Measurements from ENCODE around the gene HSPG2.

HSPG2 gene

DNA sequence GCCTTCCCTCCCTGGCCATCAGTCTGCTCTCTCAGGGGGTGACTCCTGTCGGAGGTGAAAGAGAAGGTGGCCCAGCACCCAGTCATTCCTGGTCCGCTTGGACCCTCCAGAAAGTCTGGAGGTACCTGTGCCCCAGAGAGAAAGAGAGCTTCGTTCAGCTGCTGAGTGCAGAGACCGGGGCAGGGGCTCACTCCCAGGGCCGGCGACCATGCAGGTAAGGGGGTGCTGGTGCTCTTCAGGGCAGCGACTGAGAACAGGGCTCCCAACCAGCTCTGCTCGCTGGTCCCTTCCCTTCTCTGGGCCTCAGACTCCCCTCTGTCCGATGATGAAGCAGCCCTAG is 30.1 kb downstream of the HSPG2 start:
- Histone ChIP-seq H3K4me3 (no peak overlapping the region), H3K4me1 (peaks cover 20 to 100% (median 97%) of the 10 kb centered on the region in 4 donors), H3K27me3 (no peaks in the 10 kb centered on the region), H3K27ac (peak overlapping the region; percentile 96 to 97), H3K36me3 (no peaks in the 10 kb centered on the region), H3K9me3 (no peaks in the 10 kb centered on the region)
- DNase-seq = no peak
- intact Hi-C loops (cut with DNase I; ENCODE audit: low total_unique reads) = no loop called here
- TF ChIP-seq, protein P1, sequence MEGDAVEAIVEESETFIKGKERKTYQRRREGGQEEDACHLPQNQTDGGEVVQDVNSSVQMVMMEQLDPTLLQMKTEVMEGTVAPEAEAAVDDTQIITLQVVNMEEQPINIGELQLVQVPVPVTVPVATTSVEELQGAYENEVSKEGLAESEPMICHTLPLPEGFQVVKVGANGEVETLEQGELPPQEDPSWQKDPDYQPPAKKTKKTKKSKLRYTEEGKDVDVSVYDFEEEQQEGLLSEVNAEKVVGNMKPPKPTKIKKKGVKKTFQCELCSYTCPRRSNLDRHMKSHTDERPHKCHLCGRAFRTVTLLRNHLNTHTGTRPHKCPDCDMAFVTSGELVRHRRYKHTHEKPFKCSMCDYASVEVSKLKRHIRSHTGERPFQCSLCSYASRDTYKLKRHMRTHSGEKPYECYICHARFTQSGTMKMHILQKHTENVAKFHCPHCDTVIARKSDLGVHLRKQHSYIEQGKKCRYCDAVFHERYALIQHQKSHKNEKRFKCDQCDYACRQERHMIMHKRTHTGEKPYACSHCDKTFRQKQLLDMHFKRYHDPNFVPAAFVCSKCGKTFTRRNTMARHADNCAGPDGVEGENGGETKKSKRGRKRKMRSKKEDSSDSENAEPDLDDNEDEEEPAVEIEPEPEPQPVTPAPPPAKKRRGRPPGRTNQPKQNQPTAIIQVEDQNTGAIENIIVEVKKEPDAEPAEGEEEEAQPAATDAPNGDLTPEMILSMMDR (IDR thresholded peaks at IDR 0.05) = no peak

DNA sequence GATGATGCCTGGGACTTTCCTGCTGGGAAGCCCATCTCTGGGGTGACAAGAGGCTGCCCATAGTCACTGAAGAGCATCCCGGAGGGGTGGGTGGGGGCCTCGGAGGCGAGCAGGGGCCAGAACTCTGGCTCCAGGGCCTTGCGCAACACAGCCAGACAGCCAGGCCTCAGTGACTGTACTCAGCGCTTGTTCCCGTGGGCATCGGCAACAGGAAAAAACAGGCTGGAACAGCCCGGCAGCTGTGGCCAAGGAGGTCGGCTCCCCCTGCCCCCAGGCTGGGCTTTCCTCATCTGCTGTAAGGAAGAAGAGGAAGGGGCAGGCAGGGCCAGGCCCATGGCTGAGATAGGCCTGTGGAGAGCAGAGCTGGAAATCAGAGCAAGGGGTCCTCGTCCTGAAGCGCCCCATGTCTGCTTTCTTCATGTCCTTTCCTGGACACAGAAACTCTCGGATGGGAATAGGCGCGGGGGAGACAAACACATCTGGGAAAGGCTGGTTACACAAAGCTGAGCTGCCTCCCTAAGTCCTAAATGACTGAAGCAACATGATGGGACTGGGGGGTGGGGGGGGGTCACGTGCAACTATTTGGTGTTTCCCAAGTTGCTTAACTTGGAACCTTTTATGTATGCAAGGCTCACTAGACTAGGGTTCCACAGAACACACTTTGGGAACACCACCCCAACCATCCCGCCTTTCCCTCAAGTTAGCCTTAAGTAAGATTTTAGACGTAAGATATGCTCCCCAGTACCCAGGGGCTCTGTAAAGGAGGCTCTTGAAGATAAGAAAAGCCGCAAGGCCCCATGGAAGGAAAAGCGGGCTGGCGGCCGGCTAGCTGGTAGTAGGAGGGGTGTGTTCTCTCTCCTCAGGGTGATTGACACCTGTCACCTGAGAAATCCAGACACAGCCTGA is 30.7 kb downstream of the HSPG2 start:
- Histone ChIP-seq H3K27ac (peak overlapping the region; percentile 96 to 97), H3K27me3 (no peaks in the 10 kb centered on the region), H3K36me3 (no peaks in the 10 kb centered on the region), H3K4me1 (peaks cover 26 to 100% (median 97%) of the 10 kb centered on the region in 4 donors), H3K9me3 (no peaks in the 10 kb centered on the region), H3K4me3 (no peak overlapping the region)
- TF ChIP-seq, protein P1 (IDR thresholded peaks at IDR 0.05) = no peak
- intact Hi-C loops (cut with DNase I; ENCODE audit: low total_unique reads) = no loop called here
- DNase-seq = peak; percentile 95 to 96

DNA sequence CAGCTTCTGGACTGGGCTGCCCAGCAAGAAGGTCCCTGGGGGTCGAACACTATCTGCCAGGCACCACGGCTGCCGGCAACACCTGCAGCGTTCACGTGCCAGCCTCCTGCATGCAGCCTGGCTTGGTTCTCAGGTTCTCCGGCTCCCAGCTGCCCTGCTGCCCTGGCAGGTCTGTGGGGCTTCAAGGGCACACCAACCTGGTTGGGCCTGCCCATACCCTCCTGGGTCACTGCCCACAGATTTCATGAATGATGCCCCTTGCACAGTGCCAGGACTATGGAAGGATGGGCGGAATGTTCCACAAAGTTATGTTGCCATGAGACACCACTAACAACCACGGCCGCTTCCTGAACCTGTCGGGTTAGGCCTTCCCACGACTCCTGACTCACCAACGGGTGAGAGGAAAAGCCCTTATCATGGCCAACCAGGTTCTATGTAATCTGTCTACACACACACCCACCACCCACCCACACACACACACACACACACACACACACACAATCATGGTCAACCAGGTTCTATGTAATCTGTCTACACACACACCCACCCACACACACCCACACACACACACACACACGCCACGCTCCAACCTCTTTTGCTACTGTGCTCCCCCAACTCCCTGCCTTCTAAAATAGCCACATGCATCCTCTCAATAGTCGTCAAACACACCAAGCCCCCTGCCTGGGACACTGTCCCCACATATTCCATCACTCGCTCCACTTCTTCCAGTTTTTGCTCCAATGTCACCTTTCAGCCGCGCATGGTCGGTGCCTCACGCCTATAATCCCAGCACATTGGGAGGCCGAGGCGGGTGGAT is 32.2 kb downstream of the HSPG2 start:
- no peaks in the 10 kb centered on the region for H3K9me3 ChIP-seq
- H3K4me3 ChIP-seq = no peak overlapping the region
- intact Hi-C loops (cut with DNase I; ENCODE audit: low total_unique reads) = loop anchor here (2.0 to 5.0 kb wide), 2 partner anchors 26 to 37 kb away; no protein-coding TSS in a partner anchor
- DNase-seq = peak; percentile 73 to 87
- TF ChIP-seq, protein P1 (IDR thresholded peaks at IDR 0.05) = no peak
- peaks cover 34 to 100% (median 97%) of the 10 kb centered on the region in 4 donors for H3K4me1 ChIP-seq
- no peaks in the 10 kb centered on the region for H3K27me3 ChIP-seq
- no peaks in the 10 kb centered on the region for H3K36me3 ChIP-seq
- peak overlapping the region; percentile 96 to 97 for H3K27ac ChIP-seq

DNA sequence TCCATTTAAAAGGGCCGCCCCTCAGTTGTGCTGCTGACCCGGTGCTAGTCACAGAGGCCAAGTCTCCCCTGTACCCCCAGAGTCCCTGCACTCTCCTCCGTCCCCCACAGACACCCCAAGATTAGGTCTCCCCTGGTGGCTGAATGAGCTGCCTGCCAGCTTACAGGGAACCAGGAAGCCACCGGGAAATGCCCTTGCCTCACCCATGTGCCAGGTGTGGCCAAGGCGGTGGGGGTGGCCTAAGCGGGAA is 32.7 kb downstream of the HSPG2 start:
- Histone ChIP-seq H3K27ac (peak overlapping the region; percentile 96 to 97), H3K9me3 (no peaks in the 10 kb centered on the region), H3K4me3 (no peak overlapping the region), H3K27me3 (no peaks in the 10 kb centered on the region), H3K36me3 (no peaks in the 10 kb centered on the region), H3K4me1 (peaks cover 38 to 100% (median 97%) of the 10 kb centered on the region in 4 donors)
- intact Hi-C loops (cut with DNase I; ENCODE audit: low total_unique reads) = loop anchor here (2.0 to 5.0 kb wide), 2 partner anchors 26 to 38 kb away; no protein-coding TSS in a partner anchor
- TF ChIP-seq, protein P1 (IDR thresholded peaks at IDR 0.05) = no peak
- no peak for DNase-seq

DNA sequence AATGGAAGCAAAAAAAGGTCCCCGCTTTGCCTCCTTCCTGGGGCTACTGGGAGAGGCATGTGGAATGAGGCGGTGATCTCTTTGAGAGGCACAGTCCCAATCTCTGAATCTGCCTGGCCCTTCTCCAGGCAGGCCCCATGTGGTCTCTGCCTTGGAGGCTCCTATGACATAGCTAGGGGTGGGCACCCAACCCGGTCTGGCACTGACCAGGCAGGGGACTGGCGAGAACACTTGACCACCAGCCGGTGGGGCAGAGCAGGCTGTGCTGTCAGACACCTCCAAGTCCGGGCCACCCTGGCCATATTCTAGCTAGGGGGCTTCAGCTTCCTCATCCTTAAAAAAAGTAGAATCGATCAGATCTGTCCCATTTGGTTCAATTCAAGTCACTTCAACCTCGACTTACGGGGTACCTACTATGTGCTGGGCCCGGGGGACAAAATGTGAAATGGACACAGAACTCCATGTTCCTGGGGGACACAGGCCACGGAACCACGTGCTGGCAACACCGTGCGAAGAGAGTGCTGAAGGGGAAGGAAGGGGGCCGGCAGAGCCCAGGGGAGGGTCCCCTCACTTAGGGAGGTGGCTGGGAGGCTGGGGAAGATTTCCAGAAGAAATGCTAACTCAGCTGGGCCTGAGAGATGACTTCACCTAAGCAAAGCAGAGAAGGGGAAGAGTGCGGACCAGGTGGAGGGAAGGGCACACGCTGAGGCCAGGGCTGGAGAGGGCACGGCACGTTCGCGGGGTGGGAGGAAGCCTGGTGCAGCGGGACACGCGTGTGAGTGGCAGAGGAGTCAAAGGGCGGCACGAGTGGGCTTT is 33.3 kb downstream of the HSPG2 start:
- TF ChIP-seq, protein P1 (IDR thresholded peaks at IDR 0.05) = no peak
- no peak overlapping the region for H3K4me3 ChIP-seq
- H3K27me3 ChIP-seq = no peaks in the 10 kb centered on the region
- H3K9me3 ChIP-seq = no peaks in the 10 kb centered on the region
- no peaks in the 10 kb centered on the region for H3K36me3 ChIP-seq
- H3K27ac ChIP-seq = peak overlapping the region; percentile 96 to 97
- intact Hi-C loops (cut with DNase I; ENCODE audit: low total_unique reads) = loop anchor here (2.0 to 5.0 kb wide), 2 partner anchors 27 to 38 kb away; no protein-coding TSS in a partner anchor
- peak in 1 of 2 donors; percentile 38 for DNase-seq
- peaks cover 38 to 100% (median 98%) of the 10 kb centered on the region in 4 donors for H3K4me1 ChIP-seq

Measured in tibial artery (tissue), 4 donors.